Activated CD8-positive, alpha-beta T cell treated with anti-CD3 and anti-CD28 coated beads for 36 hours (primary cell): ENCODE measurements around the gene FRMD4A. TPM values are rescaled to one million over a fixed set of nuclear protein-coding genes. Genes with fewer than 3 reads are reported as not detected.

Source experiments
- ATAC-seq: fragments of 200-7000 bp; cut with Tn5 transposase; one replicate; pipeline ENCODE4 v1.10.0; 2021; ENCODE audit warnings: mild to moderate bottlenecking, moderate library complexity
- CTCF ChIA-PET: fragments of 350-600 bp; sonication (Branson Sonifier 250); formaldehyde crosslinking; loops from one replicate; lab custom pipeline; 2021; ENCODE audit warnings: antibody characterized with exemption; lab: Charles Lee
- POLR2A ChIA-PET: fragments of 350-600 bp; sonication (Branson Sonifier 250); formaldehyde crosslinking; loops from one replicate; lab custom pipeline; 2021; ENCODE audit warnings: antibody characterized with exemption; lab: Charles Lee
- DNase-seq: peaks from one replicate; pipeline ENCODE4 v3.0.0-alpha.2; 2020
- H3K27ac Mint-ChIP-seq: one replicate; pipeline ENCODE4 v1.8.0; 2021; ENCODE audit warnings: mild to moderate bottlenecking, mixed read lengths
- H3K27me3 Mint-ChIP-seq: one replicate; pipeline ENCODE4 v1.8.0; 2021; ENCODE audit warnings: mixed read lengths
- H3K36me3 Mint-ChIP-seq: one replicate; pipeline ENCODE4 v1.8.0; 2021; ENCODE audit warnings: low read depth, mixed read lengths
- H3K4me1 Mint-ChIP-seq: one replicate; pipeline ENCODE4 v1.8.0; 2021; ENCODE audit warnings: low read depth, mixed read lengths
- H3K4me3 Mint-ChIP-seq: one replicate; pipeline ENCODE4 v1.8.0; 2021; ENCODE audit warnings: mild to moderate bottlenecking, moderate library complexity, mixed read lengths
- H3K9me3 Mint-ChIP-seq: one replicate; pipeline ENCODE4 v1.8.0; 2021; ENCODE audit warnings: mixed read lengths
- intact Hi-C: fragments of 100-400 bp; cut with micrococcal nuclease; formaldehyde crosslinking; loops from one replicate; pipeline ENCODE4 v1.10.0; 2022
- total RNA-seq, 2 experiments: library from RNA; stranded (reverse); gene quantifications; one replicate each; pipeline ENCODE4 v1.2.3, GENCODE V29; 2021
- TF ChIP-seq, protein P1 (sequence below): fragments of 200-600 bp; IDR thresholded peaks from one replicate; pipeline ENCODE4 v1.8.0; 2022; ENCODE audit warnings: antibody characterized with exemption, mild to moderate bottlenecking

The FRMD4A gene
- total RNA-seq, 2 experiments from 2014 or later, result 2.1 to 2.8 TPM

GRCh38 chr10:14326581-14326980 lies 4.1 kb downstream of the FRMD4A start:
- POLR2A ChIA-PET, result no interaction called here
- CTCF ChIA-PET, result interaction anchor here (0.9 to 2.6 kb wide), 11 partner anchors 7 to 141 kb away, joined by 3 to 15 read pairs (median 3); no protein-coding TSS in a partner anchor
- H3K4me3 Mint-ChIP-seq, result no peak overlapping the region

DNA sequence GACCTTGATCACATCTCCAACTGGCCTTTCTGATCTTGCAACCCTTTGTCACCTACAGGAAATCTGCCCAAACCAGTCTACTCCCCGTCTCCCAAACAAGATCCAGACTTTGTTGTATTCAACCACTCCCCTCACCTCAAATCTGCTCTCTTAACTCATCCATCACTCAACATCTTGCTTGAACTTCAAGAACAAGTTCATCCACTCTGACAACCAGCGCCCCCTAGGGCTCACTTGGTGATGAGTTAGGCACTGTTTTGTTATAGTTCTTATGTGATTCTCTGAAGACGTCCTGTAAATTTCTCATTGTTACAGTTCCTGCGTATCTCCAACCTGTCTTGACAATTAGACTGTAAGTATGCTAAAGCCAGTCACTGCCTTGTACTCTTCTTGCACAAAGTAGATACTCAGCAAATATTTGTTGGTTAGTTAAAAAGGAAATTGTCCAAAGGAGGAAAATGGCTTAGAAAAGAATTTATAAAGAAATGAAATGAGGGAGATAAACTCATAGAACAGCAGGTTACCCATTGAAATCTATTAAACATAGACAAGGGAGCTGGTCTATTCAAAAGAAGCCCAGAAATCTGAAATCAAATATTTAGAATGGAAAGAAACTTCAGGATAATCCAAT lies 5.3 kb downstream of the FRMD4A start:
- DNase-seq (peak; percentile 85), ATAC-seq (no peak)
- CTCF ChIA-PET, result interaction anchor here (0.6 to 2.6 kb wide), 12 partner anchors 9 to 538 kb away, joined by 3 to 15 read pairs (median 3); no protein-coding TSS in a partner anchor
- TF ChIP-seq, protein P1, sequence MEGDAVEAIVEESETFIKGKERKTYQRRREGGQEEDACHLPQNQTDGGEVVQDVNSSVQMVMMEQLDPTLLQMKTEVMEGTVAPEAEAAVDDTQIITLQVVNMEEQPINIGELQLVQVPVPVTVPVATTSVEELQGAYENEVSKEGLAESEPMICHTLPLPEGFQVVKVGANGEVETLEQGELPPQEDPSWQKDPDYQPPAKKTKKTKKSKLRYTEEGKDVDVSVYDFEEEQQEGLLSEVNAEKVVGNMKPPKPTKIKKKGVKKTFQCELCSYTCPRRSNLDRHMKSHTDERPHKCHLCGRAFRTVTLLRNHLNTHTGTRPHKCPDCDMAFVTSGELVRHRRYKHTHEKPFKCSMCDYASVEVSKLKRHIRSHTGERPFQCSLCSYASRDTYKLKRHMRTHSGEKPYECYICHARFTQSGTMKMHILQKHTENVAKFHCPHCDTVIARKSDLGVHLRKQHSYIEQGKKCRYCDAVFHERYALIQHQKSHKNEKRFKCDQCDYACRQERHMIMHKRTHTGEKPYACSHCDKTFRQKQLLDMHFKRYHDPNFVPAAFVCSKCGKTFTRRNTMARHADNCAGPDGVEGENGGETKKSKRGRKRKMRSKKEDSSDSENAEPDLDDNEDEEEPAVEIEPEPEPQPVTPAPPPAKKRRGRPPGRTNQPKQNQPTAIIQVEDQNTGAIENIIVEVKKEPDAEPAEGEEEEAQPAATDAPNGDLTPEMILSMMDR, result peak; percentile 69
- H3K4me1 Mint-ChIP-seq, result no peaks in the 10 kb centered on the region
- H3K36me3 Mint-ChIP-seq, result no peaks in the 10 kb centered on the region
- H3K9me3 Mint-ChIP-seq, result no peaks in the 10 kb centered on the region
- H3K27ac Mint-ChIP-seq, result no peak overlapping the region
- peaks cover 27% of the 10 kb centered on the region for H3K27me3 Mint-ChIP-seq
- POLR2A ChIA-PET, result no interaction called here
- intact Hi-C loops, result no loop called here
- no peak overlapping the region for H3K4me3 Mint-ChIP-seq

More at GRCh38 chr10:14326581-14326980, 4.1 kb downstream of the FRMD4A start:
- no peak overlapping the region for H3K27ac Mint-ChIP-seq
- H3K27me3 Mint-ChIP-seq, result peaks cover 33% of the 10 kb centered on the region
- no peaks in the 10 kb centered on the region for H3K9me3 Mint-ChIP-seq
- H3K36me3 Mint-ChIP-seq, result no peaks in the 10 kb centered on the region
- DNase-seq, result no peak
- no peak for ATAC-seq
- TF ChIP-seq, protein P1, result no peak
- intact Hi-C loops, result no loop called here
- no peaks in the 10 kb centered on the region for H3K4me1 Mint-ChIP-seq

DNA sequence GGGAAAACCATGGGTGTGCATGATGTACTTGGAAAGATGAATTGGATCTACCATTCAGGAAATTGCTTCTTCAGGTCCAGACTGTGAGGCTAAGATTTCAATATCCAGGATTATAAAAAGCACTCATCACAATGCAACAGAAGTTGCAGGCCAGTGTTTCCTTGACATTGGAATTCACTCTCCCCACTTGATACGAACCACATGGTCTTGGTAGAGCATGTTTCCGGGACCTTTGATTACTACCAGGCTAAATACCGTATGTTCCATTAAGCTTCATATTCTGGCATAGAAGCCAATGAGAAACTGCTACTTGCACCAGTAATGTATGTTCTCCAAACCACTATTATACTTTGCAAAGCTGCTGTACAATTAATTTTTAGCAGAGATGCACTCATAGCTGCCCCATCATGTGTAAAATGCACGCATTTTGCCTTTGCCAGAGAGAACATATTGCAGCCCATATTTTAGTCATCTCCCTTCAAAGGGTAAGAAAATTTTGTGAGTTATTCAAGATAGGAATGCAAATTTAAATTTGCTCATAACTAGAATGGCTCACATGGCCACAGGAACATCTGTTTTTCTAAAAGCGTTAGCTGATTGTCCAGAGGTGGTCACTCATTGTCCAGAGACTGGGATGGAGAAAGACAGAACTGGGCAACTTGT lies 8.1 kb downstream of the FRMD4A start:
- POLR2A ChIA-PET, result no interaction called here
- H3K4me1 Mint-ChIP-seq, result no peaks in the 10 kb centered on the region
- TF ChIP-seq, protein P1, result no peak
- CTCF ChIA-PET, result interaction anchor here (1.0 to 1.4 kb wide), 3 partner anchors 38 to 127 kb away, joined by 3 read pairs; no protein-coding TSS in a partner anchor
- intact Hi-C loops, result no loop called here
- no peaks in the 10 kb centered on the region for H3K9me3 Mint-ChIP-seq
- H3K4me3 Mint-ChIP-seq, result no peak overlapping the region
- H3K27ac Mint-ChIP-seq, result no peak overlapping the region
- DNase-seq (no peak), ATAC-seq (no peak)
- no peaks in the 10 kb centered on the region for H3K36me3 Mint-ChIP-seq
- peaks cover 29% of the 10 kb centered on the region for H3K27me3 Mint-ChIP-seq

- intact Hi-C loops, result no loop called here
- no peaks in the 10 kb centered on the region for H3K4me1 Mint-ChIP-seq
- DNase-seq (no peak), ATAC-seq (no peak)
- TF ChIP-seq, protein P1, result no peak
- no peaks in the 10 kb centered on the region for H3K9me3 Mint-ChIP-seq
- ChIA-PET POLR2A (no interaction called here), CTCF (no interaction called here)
- no peak overlapping the region for H3K27ac Mint-ChIP-seq
- no peak overlapping the region for H3K4me3 Mint-ChIP-seq
- peaks cover 34% of the 10 kb centered on the region for H3K27me3 Mint-ChIP-seq
- no peaks in the 10 kb centered on the region for H3K36me3 Mint-ChIP-seq
Measured at GRCh38 chr10:14318007-14318406, 12.7 kb downstream of the FRMD4A start.

- Mint-ChIP-seq H3K27me3 (peaks cover 25% of the 10 kb centered on the region), H3K9me3 (no peaks in the 10 kb centered on the region), H3K36me3 (no peaks in the 10 kb centered on the region), H3K4me3 (no peak overlapping the region), H3K27ac (no peak overlapping the region), H3K4me1 (no peaks in the 10 kb centered on the region)
- POLR2A ChIA-PET, result no interaction called here
- ATAC-seq (no peak), DNase-seq (no peak)
- CTCF ChIA-PET, result no interaction called here
- intact Hi-C loops, result no loop called here
- TF ChIP-seq, protein P1, result no peak
Measured at GRCh38 chr10:14312014-14312413, 18.7 kb downstream of the FRMD4A start.
